ENCODE measurements around the gene PRRX1. TPM values are rescaled to one million over a fixed set of nuclear protein-coding genes. Genes with fewer than 3 reads are reported as not detected.

Gene PRRX1
- polyA plus RNA-seq, 3 donors: not detected

DNA sequence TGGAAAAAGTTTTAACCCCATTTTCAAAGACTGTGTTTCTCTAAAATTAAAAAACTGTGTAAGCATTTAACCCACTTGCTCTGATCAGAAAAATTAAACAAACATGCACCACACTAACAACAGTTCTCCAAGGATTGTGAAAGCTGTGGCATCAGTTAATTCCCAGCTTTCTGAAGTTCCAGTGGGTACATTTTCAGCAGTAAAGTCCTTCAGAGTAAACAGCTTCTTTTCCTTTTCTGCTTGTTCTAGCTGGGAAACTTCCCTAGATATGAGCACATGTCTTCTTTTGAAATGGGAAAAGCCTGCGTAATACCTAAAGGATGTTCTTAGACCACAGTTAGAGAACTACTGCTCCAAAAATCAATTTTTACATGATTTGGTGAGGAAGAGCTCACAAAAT, 11.1 kb downstream of the PRRX1 start:
- Mint-ChIP-seq H3K27ac (no peak overlapping the region), H3K4me1 (no peaks in the 10 kb centered on the region), H3K36me3 (no peaks in the 10 kb centered on the region), H3K27me3 (ENCODE audit: low read depth in 3 of 3) (peaks cover 28 to 42% (median 34%) of the 10 kb centered on the region in 3 donors), H3K9me3 (peaks cover 0 to 15% (median 4%) of the 10 kb centered on the region in 7 donors), H3K4me3 (no peak overlapping the region)
- H3K9ac ChIP-seq (ENCODE audit: insufficient read depth, low read length, poor library complexity, severe bottlenecking): no peak overlapping the region
- peaks cover 27 to 35% of the 10 kb centered on the region in 2 donors for H3K27me3 ChIP-seq (ENCODE audit: control insufficient read depth in 2 of 2, insufficient read depth in 2 of 2, low read length in 2 of 2)
- TF ChIP-seq, protein P1, sequence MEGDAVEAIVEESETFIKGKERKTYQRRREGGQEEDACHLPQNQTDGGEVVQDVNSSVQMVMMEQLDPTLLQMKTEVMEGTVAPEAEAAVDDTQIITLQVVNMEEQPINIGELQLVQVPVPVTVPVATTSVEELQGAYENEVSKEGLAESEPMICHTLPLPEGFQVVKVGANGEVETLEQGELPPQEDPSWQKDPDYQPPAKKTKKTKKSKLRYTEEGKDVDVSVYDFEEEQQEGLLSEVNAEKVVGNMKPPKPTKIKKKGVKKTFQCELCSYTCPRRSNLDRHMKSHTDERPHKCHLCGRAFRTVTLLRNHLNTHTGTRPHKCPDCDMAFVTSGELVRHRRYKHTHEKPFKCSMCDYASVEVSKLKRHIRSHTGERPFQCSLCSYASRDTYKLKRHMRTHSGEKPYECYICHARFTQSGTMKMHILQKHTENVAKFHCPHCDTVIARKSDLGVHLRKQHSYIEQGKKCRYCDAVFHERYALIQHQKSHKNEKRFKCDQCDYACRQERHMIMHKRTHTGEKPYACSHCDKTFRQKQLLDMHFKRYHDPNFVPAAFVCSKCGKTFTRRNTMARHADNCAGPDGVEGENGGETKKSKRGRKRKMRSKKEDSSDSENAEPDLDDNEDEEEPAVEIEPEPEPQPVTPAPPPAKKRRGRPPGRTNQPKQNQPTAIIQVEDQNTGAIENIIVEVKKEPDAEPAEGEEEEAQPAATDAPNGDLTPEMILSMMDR (IDR thresholded peaks at IDR 0.05): no peak
- H3K9me3 ChIP-seq (replicated peaks in 1 of 2; ENCODE audit: control insufficient read depth in 1 of 2, insufficient read depth in 1 of 2, low read length in 2 of 2): peaks cover 0 to 10% of the 10 kb centered on the region in 2 donors
- intact Hi-C loops (cut with micrococcal nuclease): no loop called here
- H3K4me3 ChIP-seq (replicated peaks in 1 of 3; ENCODE audit: low read depth in 2 of 3, low read length in 3 of 3): no peak overlapping the region
- H3K79me2 ChIP-seq (ENCODE audit: insufficient read depth, low read length): no peaks in the 10 kb centered on the region
- no peak overlapping the region for H3K4me2 ChIP-seq (replicated peaks; ENCODE audit: extremely low read depth, low read length, poor library complexity, severe bottlenecking)
- H3K36me3 ChIP-seq (replicated peaks in 1 of 2; ENCODE audit: control insufficient read depth in 1 of 2, insufficient read depth in 2 of 2, low read length in 2 of 2): no peaks in the 10 kb centered on the region
- no peaks in the 10 kb centered on the region for H4K20me1 ChIP-seq (ENCODE audit: insufficient read depth, low read length)
- no peak overlapping the region for H3K27ac ChIP-seq (ENCODE audit: low read depth in 1 of 2, low read length in 2 of 2)
- WGBS (ENCODE audit: insufficient coverage): no CpG with 5 or more reads among the region's 1 CpG
- no peaks in the 10 kb centered on the region for H3K4me1 ChIP-seq (ENCODE audit: control insufficient read depth in 1 of 2, insufficient read depth in 2 of 2, low read length in 2 of 2)
- DNase-seq: no peak
- no peak overlapping the region for H2AFZ ChIP-seq (ENCODE audit: insufficient read depth, low read depth, low read length, poor library complexity, severe bottlenecking)

DNA sequence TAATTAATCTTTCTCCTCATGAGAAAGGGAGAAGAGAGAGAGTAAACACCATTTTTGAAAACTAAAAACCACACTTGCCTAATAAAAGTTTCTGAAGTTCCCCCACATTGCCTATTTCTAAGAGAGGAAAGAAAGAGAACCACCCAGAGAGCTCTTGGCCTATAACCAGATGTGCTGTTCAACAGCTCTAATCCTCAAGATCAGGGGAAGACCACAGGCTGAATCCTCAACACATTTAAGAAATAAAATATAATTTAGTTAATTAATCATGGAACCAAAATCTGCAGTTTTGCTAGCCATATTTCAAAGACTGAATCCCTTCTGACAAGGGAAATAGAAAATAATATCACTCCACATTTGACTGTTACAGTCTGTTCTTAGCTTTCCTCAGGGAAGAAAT, 11.9 kb downstream of the PRRX1 start:
- no peaks in the 10 kb centered on the region for H4K20me1 ChIP-seq (ENCODE audit: insufficient read depth, low read length)
- intact Hi-C loops (cut with micrococcal nuclease): no loop called here
- no peak overlapping the region for H3K27ac ChIP-seq (ENCODE audit: low read depth in 1 of 2, low read length in 2 of 2)
- peaks cover 19 to 34% (median 25%) of the 10 kb centered on the region in 3 donors for H3K27me3 Mint-ChIP-seq (ENCODE audit: low read depth in 3 of 3)
- no peak overlapping the region for H3K9ac ChIP-seq (ENCODE audit: insufficient read depth, low read length, poor library complexity, severe bottlenecking)
- H3K4me3 ChIP-seq (replicated peaks in 1 of 3; ENCODE audit: low read depth in 2 of 3, low read length in 3 of 3): no peak overlapping the region
- H3K9me3 ChIP-seq (replicated peaks in 1 of 2; ENCODE audit: control insufficient read depth in 1 of 2, insufficient read depth in 1 of 2, low read length in 2 of 2): peaks cover 0 to 7% of the 10 kb centered on the region in 2 donors
- no peak for DNase-seq
- H2AFZ ChIP-seq (ENCODE audit: insufficient read depth, low read depth, low read length, poor library complexity, severe bottlenecking): no peak overlapping the region
- H3K36me3 ChIP-seq (replicated peaks in 1 of 2; ENCODE audit: control insufficient read depth in 1 of 2, insufficient read depth in 2 of 2, low read length in 2 of 2): no peaks in the 10 kb centered on the region
- no peak overlapping the region for H3K27ac Mint-ChIP-seq
- peaks cover 0 to 12% (median 4%) of the 10 kb centered on the region in 7 donors for H3K9me3 Mint-ChIP-seq
- no peak overlapping the region for H3K4me2 ChIP-seq (replicated peaks; ENCODE audit: extremely low read depth, low read length, poor library complexity, severe bottlenecking)
- H3K4me3 Mint-ChIP-seq: no peak overlapping the region
- TF ChIP-seq, protein P1 (IDR thresholded peaks at IDR 0.05): no peak
- no peaks in the 10 kb centered on the region for H3K36me3 Mint-ChIP-seq
- peaks cover 18 to 26% of the 10 kb centered on the region in 2 donors for H3K27me3 ChIP-seq (ENCODE audit: control insufficient read depth in 2 of 2, insufficient read depth in 2 of 2, low read length in 2 of 2)
- H3K79me2 ChIP-seq (ENCODE audit: insufficient read depth, low read length): no peaks in the 10 kb centered on the region
- no peaks in the 10 kb centered on the region for H3K4me1 ChIP-seq (ENCODE audit: control insufficient read depth in 1 of 2, insufficient read depth in 2 of 2, low read length in 2 of 2)
- H3K4me1 Mint-ChIP-seq: no peaks in the 10 kb centered on the region
